ENCODE measurements around the gene TRABD2B.
A peak's percentile ranks its signal among the peaks of the same experiment; 100 is the strongest.
"Not testable (repeated sequence)": the region's sequence is repeated elsewhere in the genome, so short reads cannot be mapped to it uniquely, and the experiment has no call there.

Gene TRABD2B

GRCh38 chr1:47968556-47968888 lies 28.7 kb downstream of the TRABD2B start:
- no peak for TF ChIP-seq Cebpa-rat (IDR thresholded peaks at IDR 0.05)
- H3K27ac ChIP-seq = no peak overlapping the region

DNA sequence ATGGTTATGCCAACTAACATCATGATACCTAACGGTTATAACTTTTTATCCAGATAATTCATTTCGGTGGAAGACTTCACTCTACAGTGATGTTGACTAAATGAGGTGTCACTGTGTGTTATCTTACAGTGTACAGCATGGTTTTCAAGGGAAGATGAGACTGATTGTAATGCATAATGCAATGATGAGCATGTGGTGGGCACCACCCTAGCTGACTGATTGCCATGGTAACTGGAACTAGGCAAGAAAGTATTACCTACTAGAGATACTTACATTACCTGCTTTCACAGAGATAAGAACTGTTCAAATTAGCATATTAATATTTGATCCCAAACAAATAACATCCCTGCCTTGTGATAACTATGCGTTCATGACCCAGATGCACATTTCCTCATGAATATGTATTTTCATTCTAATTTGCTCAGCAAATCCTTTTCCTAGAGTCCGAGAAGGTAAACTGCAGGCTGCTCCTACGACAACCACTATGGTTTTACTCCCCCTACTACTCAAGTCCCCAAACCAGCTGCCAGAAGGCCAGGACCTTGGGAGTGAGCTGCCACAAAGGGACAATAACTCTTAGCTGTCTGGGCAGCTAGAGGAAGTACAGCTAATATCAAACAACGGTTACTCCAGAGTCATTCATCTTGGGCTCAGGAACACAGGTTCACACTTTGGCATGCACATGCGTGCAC lies 29.2 kb downstream of the TRABD2B start:
- Histone ChIP-seq H3K27me3 (peaks cover 0 to 24% (median 2%) of the 10 kb centered on the region in 11 experiments; a peak in 9 of 22 replicates), H3K4me2 (no peak overlapping the region), H3K4me1 (peaks cover 0 to 9% (median 7%) of the 10 kb centered on the region in 10 experiments; a peak in 12 of 20 replicates), H3K36me3 (no peaks in the 10 kb centered on the region), H4K20me1 (no peaks in the 10 kb centered on the region), H3K4me3 (no peak overlapping the region), H3K9me3 (replicated peaks in 1 of 11) (no peaks in the 10 kb centered on the region), H3K9ac (no peak overlapping the region), H3K27ac (no peak overlapping the region)
- no peak for TF ChIP-seq Cebpa-rat (IDR thresholded peaks at IDR 0.05)

More at GRCh38 chr1:47968556-47968888, 28.7 kb downstream of the TRABD2B start:
- peaks cover 0 to 19% (median 0%) of the 10 kb centered on the region in 11 experiments; a peak in 6 of 22 replicates for H3K27me3 ChIP-seq
- no peak overlapping the region for H3K4me3 ChIP-seq
- H3K4me2 ChIP-seq = no peak overlapping the region
- H4K20me1 ChIP-seq = no peaks in the 10 kb centered on the region
- H3K36me3 ChIP-seq = no peaks in the 10 kb centered on the region
- no peaks in the 10 kb centered on the region for H3K9me3 ChIP-seq (replicated peaks in 1 of 11)
- no peak overlapping the region for H3K9ac ChIP-seq
- H3K4me1 ChIP-seq = peaks cover 0 to 9% (median 7%) of the 10 kb centered on the region in 10 experiments; a peak in 12 of 20 replicates

DNA sequence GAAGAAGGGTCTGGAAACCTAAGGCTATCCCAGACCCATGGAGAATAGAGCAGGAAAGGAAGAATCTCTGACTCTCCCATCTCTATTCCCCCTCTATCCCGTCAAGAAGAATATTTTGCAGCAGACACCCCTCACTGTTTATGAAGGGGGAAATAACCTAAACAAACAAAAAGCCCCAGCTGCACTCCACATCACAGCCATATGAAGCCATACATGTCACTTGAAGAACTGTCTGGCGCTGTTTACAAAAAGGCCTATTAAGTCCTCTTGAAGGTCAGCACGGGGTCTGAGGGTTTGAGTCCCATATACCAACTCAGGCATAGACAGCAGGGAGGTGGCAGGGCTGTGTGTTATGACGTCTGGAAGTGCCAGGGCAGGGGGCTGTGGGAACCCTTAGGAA lies 31.4 kb downstream of the TRABD2B start:
- peaks cover 0 to 9% (median 7%) of the 10 kb centered on the region in 10 experiments; a peak in 12 of 20 replicates for H3K4me1 ChIP-seq
- H3K4me2 ChIP-seq = no peak overlapping the region
- H3K4me3 ChIP-seq = no peak overlapping the region
- no peaks in the 10 kb centered on the region for H3K36me3 ChIP-seq
- H3K27ac ChIP-seq = no peak overlapping the region
- TF ChIP-seq Cebpa-rat (IDR thresholded peaks at IDR 0.05) = no peak
- no peak overlapping the region for H3K9ac ChIP-seq
- H4K20me1 ChIP-seq = no peaks in the 10 kb centered on the region
- H3K27me3 ChIP-seq = peaks cover 0 to 26% (median 5%) of the 10 kb centered on the region in 11 experiments; a peak in 9 of 22 replicates
- peaks cover 0 to 4% (median 0%) of the 10 kb centered on the region in 11 experiments; a peak in 1 of 22 replicates for H3K9me3 ChIP-seq (replicated peaks in 1 of 11)

DNA sequence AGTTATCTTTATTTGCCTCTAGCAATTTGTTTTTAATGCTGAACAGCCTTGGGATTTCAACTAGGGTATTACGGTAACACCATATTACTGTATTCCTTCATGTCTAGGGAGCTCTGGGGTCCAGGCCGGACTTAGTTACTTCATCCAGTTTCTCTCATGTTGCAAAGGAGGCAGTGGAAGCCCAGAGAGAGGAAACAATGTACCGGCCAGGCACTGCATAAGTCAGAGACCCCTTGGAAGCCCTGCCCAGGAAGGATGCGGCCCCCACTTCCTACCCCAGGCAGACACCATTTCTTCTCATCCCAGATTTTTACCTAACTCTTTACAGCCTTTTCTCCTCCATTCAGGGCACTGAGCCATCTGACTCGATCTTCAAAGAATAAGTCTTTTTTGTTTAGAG lies 32.5 kb downstream of the TRABD2B start:
- H3K4me2 ChIP-seq = peak overlapping the region in 8 of 11 experiments; percentile 40 to 70 (median 62); a peak in 14 of 22 replicates
- H3K9ac ChIP-seq = no peak overlapping the region
- H4K20me1 ChIP-seq = no peaks in the 10 kb centered on the region
- peaks cover 0 to 4% (median 0%) of the 10 kb centered on the region in 11 experiments; a peak in 1 of 22 replicates for H3K9me3 ChIP-seq (replicated peaks in 1 of 11)
- no peak overlapping the region for H3K4me3 ChIP-seq
- peaks cover 0 to 9% (median 7%) of the 10 kb centered on the region in 10 experiments; a peak in 12 of 20 replicates for H3K4me1 ChIP-seq
- H3K27ac ChIP-seq = no peak overlapping the region
- H3K36me3 ChIP-seq = no peaks in the 10 kb centered on the region
- no peak for TF ChIP-seq Cebpa-rat (IDR thresholded peaks at IDR 0.05)
- H3K27me3 ChIP-seq = peaks cover 0 to 26% (median 5%) of the 10 kb centered on the region in 11 experiments; a peak in 9 of 22 replicates

- Histone ChIP-seq H3K9ac (no peak overlapping the region), H3K4me2 (peak overlapping the region in 3 of 11 experiments; percentile 40 to 70 (median 65); a peak in 2 of 22 replicates), H3K9me3 (replicated peaks in 1 of 11) (peaks cover 0 to 4% (median 0%) of the 10 kb centered on the region in 11 experiments; a peak in 1 of 22 replicates), H3K4me1 (peaks cover 0 to 9% (median 7%) of the 10 kb centered on the region in 10 experiments; a peak in 12 of 20 replicates), H3K27ac (no peak overlapping the region), H3K4me3 (no peak overlapping the region), H4K20me1 (no peaks in the 10 kb centered on the region), H3K36me3 (no peaks in the 10 kb centered on the region), H3K27me3 (peaks cover 0 to 26% (median 5%) of the 10 kb centered on the region in 11 experiments; a peak in 9 of 22 replicates)
- TF ChIP-seq Cebpa-rat (IDR thresholded peaks at IDR 0.05) = no peak
These were observed 33.4 kb downstream of the TRABD2B start for GRCh38 chr1:47963568-47964358.

DNA sequence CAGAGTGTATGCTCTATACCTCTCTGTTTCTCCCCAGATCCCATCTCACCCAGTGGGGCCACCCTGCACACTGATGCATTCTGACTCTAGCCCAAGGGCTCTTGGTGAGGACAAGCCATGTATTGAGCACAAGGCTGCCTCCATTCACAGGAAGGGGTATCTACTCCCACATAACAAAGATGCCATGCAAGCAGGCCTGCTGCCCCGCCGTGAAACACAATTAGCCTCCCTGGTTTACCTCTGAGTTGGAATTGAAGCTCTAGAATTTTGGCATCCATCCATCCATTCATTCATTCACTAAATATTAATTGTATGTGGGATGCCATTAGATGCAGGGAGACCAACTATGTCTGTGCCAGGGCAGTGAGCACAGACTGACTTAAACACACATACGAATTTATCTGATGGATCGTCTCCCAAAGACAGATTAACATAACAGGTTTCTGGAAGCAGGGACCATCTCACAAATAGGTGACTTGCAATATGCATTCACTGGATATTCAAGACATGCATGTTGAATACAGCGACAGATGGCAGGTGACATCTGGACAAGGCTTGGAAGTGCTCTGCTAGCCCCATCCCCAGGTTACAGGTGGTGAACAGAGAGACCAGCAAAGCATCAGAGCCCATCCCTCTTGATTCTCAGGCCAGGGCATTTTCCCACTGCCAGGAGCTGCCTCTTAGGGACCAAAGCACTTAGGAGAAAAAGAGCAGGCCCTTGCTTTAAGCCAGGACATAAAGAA lies 34.3 kb downstream of the TRABD2B start:
- no peak overlapping the region for H3K4me2 ChIP-seq
- H3K36me3 ChIP-seq = no peaks in the 10 kb centered on the region
- no peak overlapping the region for H3K9ac ChIP-seq
- peaks cover 0 to 26% (median 5%) of the 10 kb centered on the region in 11 experiments; a peak in 9 of 22 replicates for H3K27me3 ChIP-seq
- H3K4me3 ChIP-seq = no peak overlapping the region
- H3K27ac ChIP-seq = no peak overlapping the region
- H3K9me3 ChIP-seq (replicated peaks in 1 of 11) = peaks cover 0 to 4% (median 0%) of the 10 kb centered on the region in 11 experiments; a peak in 1 of 22 replicates
- peaks cover 0 to 9% (median 7%) of the 10 kb centered on the region in 10 experiments; a peak in 12 of 20 replicates for H3K4me1 ChIP-seq
- no peaks in the 10 kb centered on the region for H4K20me1 ChIP-seq
- TF ChIP-seq Cebpa-rat (IDR thresholded peaks at IDR 0.05) = no peak

- peaks cover 0 to 26% (median 5%) of the 10 kb centered on the region in 11 experiments; a peak in 9 of 22 replicates for H3K27me3 ChIP-seq
- not testable (repeated sequence) for H3K4me3 ChIP-seq; H3K9ac ChIP-seq; H3K36me3 ChIP-seq; H3K27ac ChIP-seq; H3K4me2 ChIP-seq; H4K20me1 ChIP-seq; H3K4me1 ChIP-seq; H3K9me3 ChIP-seq (replicated peaks in 1 of 11)
These were observed 35.4 kb downstream of the TRABD2B start for GRCh38 chr1:47961835-47962234.

DNA sequence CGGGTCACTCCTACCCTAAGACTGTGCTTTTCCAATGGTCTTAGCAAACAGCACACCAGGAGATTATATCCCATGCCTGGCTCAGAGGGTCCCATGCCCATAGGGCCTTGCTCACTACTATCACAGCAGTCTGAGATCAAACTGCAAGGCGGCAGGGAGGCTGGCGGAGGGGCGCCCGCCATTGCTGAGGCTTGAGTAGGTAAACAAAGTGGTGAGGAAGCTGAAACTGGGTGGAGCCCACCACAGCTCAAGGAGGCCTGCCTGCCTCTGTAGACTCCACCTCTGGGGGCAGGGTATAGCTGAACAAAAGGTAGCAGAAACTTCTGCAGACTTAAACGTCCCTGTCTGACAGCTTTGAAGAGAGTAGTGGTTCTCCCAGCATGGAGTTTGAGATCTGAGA lies 40.7 kb downstream of the TRABD2B start:
- not testable (repeated sequence) for H3K4me3 ChIP-seq, H3K9ac ChIP-seq, H3K36me3 ChIP-seq, H4K20me1 ChIP-seq, H3K27me3 ChIP-seq, H3K27ac ChIP-seq, H3K4me1 ChIP-seq, H3K4me2 ChIP-seq
- peaks cover 0 to 16% (median 10%) of the 10 kb centered on the region in 11 experiments; a peak in 8 of 22 replicates for H3K9me3 ChIP-seq (replicated peaks in 1 of 11)

DNA sequence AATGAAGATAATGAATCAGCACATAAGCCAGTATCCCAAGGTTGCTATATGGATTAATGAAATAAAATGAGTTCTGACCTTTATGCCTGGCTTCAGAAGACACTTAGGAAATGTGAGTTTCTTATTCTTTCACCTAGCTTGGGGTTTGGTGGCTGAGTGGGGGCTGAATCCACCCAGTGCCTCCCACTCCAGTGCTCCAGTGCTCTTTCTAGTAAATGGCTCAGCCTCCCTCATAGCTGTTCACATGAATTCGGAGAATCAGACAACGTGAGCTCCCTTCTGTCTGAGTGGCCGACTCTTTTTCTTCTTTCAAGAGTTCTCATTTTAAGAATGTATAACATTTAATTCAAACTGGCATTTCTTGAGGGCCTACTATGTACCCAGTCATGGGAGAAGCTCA lies 43.5 kb downstream of the TRABD2B start:
- Histone ChIP-seq H3K36me3 (no peaks in the 10 kb centered on the region), H3K4me3 (no peak overlapping the region), H3K27ac (no peak overlapping the region), H3K27me3 (no peaks in the 10 kb centered on the region), H4K20me1 (no peaks in the 10 kb centered on the region), H3K4me1 (no peaks in the 10 kb centered on the region), H3K9me3 (replicated peaks in 1 of 11) (peaks cover 0 to 16% (median 10%) of the 10 kb centered on the region in 11 experiments; a peak in 8 of 22 replicates), H3K4me2 (no peak overlapping the region), H3K9ac (no peak overlapping the region)
- no peak for TF ChIP-seq Cebpa-rat (IDR thresholded peaks at IDR 0.05)
